ENCODE data around the gene ZMPSTE24.

DNA sequence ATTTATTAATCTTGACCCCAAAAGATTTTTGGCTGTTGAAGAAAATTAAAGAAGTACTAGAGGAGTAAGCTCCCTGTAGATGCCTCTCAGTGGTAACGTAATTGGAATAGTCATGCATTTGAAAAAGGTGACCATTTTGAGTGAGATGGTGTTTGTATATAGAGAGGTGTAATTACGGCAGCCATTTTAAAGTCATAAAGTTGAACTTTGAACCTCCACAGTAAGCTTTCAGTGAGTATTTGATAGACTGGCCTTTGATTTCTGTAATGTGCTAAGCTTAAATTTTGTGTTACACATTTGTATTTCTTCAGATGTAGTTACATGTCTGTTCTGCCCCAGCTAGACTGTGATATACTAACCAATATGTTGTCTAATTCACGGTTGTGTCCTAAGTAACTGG lies 31.8 kb upstream of the ZMPSTE24 start:
- TF ChIP-seq, protein P1, sequence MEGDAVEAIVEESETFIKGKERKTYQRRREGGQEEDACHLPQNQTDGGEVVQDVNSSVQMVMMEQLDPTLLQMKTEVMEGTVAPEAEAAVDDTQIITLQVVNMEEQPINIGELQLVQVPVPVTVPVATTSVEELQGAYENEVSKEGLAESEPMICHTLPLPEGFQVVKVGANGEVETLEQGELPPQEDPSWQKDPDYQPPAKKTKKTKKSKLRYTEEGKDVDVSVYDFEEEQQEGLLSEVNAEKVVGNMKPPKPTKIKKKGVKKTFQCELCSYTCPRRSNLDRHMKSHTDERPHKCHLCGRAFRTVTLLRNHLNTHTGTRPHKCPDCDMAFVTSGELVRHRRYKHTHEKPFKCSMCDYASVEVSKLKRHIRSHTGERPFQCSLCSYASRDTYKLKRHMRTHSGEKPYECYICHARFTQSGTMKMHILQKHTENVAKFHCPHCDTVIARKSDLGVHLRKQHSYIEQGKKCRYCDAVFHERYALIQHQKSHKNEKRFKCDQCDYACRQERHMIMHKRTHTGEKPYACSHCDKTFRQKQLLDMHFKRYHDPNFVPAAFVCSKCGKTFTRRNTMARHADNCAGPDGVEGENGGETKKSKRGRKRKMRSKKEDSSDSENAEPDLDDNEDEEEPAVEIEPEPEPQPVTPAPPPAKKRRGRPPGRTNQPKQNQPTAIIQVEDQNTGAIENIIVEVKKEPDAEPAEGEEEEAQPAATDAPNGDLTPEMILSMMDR (conservative IDR thresholded peaks at IDR 0.05; ENCODE audit: low read depth, low read length) = no peak
- TF ChIP-seq RCOR1 (IDR thresholded peaks at IDR 0.05; ENCODE audit: insufficient replicate concordance, low read length) (no peak), CHD1 (IDR thresholded peaks at IDR 0.05; ENCODE audit: low read depth, low read length) (no peak), FOS (IDR thresholded peaks at IDR 0.05; ENCODE audit: low read depth, low read length) (no peak), CEBPB (IDR thresholded peaks at IDR 0.05; ENCODE audit: low read depth, low read length) (no peak), RFX5 (IDR thresholded peaks at IDR 0.05; ENCODE audit: low read depth, low read length) (no peak), POLR2A (IDR thresholded peaks at IDR 0.05; ENCODE audit: low read depth, low read length) (no peak), MXI1 (IDR thresholded peaks at IDR 0.05; ENCODE audit: borderline replicate concordance, low read depth, low read length) (no peak), NFE2L2 (IDR thresholded peaks at IDR 0.05; ENCODE audit: low read depth, low read length) (no peak), RAD21 (IDR thresholded peaks at IDR 0.05; ENCODE audit: low read length) (no peak), MAFK (IDR thresholded peaks at IDR 0.05; ENCODE audit: low read depth, low read length) (no peak)
